Right renal cortex interstitium (tissue), 3 donors: ENCODE results near the gene MARCO. TPM values are rescaled to one million over a fixed set of nuclear protein-coding genes. Genes with fewer than 3 reads are reported as not detected.
"Not testable (repeated sequence)": the region's sequence is repeated elsewhere in the genome, so short reads cannot be mapped to it uniquely, and the experiment has no call there.

Experiments
- DNase-seq, 3 donors: peaks; one replicate each; pipeline ENCODE4 v3.0.0-alpha.2; 2013; ENCODE audit warnings: low read depth in 3 of 3, low spot score in 2 of 3
- polyA plus RNA-seq, 3 donors: library from polyadenylated mRNA; unstranded; fragments of 120-200 nt; gene quantifications; one replicate each; pipeline ENCODE4 v1.2.1, GENCODE V29; 2013; ENCODE audit not compliant: insufficient read length in 3 of 3

The MARCO gene
- polyA plus RNA-seq, 3 donors, result 0.08 TPM; not detected in 2

DNA sequence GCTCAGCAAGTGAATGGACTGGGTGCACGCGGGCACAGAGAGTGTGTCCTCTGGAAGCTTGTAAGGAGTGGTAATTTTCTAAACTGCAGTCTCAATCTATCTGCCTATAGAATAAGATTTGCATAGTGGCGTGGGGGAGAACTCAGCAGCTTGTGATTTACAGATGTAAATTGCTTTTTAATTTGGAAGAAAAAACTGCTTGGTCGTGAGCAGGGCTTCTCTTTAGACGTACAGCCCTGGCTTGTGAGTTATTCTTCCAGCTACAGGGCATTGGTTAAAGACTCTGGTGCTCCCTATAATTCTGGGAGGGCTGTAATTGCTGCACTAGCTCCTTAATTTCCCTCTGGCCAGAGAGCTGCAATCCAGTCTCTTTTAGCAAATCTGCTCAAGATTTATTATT lies 84.9 kb downstream of the MARCO start:
- DNase-seq, result no peak

GRCh38 chr2:119028327-119029174 lies 86.6 kb downstream of the MARCO start:
- DNase-seq, result no peak

- no peak for DNase-seq
Observed at GRCh38 chr2:119029297-119029696, 87.3 kb downstream of the MARCO start.

- not testable (repeated sequence) for DNase-seq
Observed at GRCh38 chr2:119037922-119038321, 95.9 kb downstream of the MARCO start.

DNA sequence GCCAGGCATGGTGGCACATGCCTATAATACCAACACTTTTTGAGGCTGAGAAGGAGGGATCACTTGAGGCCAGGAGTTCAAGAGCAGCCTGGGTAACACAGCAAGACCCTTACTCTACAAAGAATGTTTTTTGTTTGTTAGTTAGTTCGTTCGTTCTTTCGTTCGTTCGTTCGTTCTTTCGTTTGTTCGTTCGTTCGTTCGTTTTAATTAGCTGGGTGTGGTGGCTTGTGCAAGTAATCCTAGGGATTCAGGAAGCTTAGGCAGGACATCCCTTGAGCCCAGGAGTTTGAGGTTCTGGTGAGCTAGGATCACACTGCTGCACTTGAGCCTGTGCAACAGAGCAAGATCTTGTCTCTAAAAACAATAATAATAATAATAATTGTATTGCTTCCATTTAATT lies 98.7 kb downstream of the MARCO start:
- DNase-seq, result no peak

Other genes with a start within 250 kb of the MARCO start
- gene EN1, start 94.5 kb upstream of the MARCO start, polyA plus RNA-seq, result not detected
- not detected for gene C1QL2, start 216.6 kb downstream of the MARCO start, polyA plus RNA-seq